GM23338 (cell line): ENCODE data around the gene LRTM1. TPM values are rescaled to one million over a fixed set of nuclear protein-coding genes. Genes with fewer than 3 reads are reported as not detected.

Experiments used
- ATAC-seq: fragments of 200-7000 bp; cut with Tn5 transposase; 3 replicates; pipeline ENCODE4 v1.9.1; 2020
- DNase-seq: peaks from one replicate; pipeline ENCODE4 v3.0.0-alpha.2; 2015; ENCODE audit warnings: low spot score
- H2AFZ ChIP-seq: fragments of 200-600 bp; sonication (generic); 2 replicates; pipeline ENCODE4 v1.8.0; 2016; ENCODE audit warnings: antibody characterized with exemption, mild to moderate bottlenecking, moderate library complexity
- H3F3A ChIP-seq: fragments of 200-600 bp; sonication (generic); replicated peaks from 2 replicates; pipeline ENCODE4 v1.8.0; 2017; ENCODE audit warnings: antibody characterized with exemption, mixed run types, low read depth
- H3K27ac ChIP-seq: fragments of 200-600 bp; sonication (generic); 2 replicates; pipeline ENCODE4 v1.6.1; 2016; ENCODE audit warnings: low read depth
- H3K27me3 ChIP-seq: fragments of 200-600 bp; sonication (generic); 2 replicates; pipeline ENCODE4 v1.8.0; 2016; ENCODE audit warnings: mild to moderate bottlenecking, mixed run types, moderate library complexity; ENCODE audit not compliant: insufficient read depth
- H3K36me3 ChIP-seq: fragments of 200-600 bp; sonication (generic); 2 replicates; pipeline ENCODE4 v1.8.0; 2016; ENCODE audit warnings: mild to moderate bottlenecking; ENCODE audit not compliant: insufficient read depth
- H3K4me1 ChIP-seq: fragments of 200-600 bp; sonication (generic); 2 replicates; pipeline ENCODE4 v1.8.0; 2016; ENCODE audit warnings: mild to moderate bottlenecking, moderate library complexity; ENCODE audit not compliant: insufficient read depth
- H3K4me2 ChIP-seq: fragments of 200-600 bp; sonication (generic); 2 replicates; pipeline ENCODE4 v1.7.1; 2017; ENCODE audit warnings: mixed run types
- H3K4me3 ChIP-seq: fragments of 200-600 bp; sonication (generic); 2 replicates; pipeline ENCODE4 v1.6.1; 2016; ENCODE audit warnings: mixed run types
- H3K79me2 ChIP-seq: fragments of 200-600 bp; sonication (generic); replicated peaks from 2 replicates; pipeline ENCODE4 v1.8.0; 2017; ENCODE audit warnings: mild to moderate bottlenecking; ENCODE audit not compliant: insufficient read depth
- H3K9me2 ChIP-seq: fragments of 200-600 bp; sonication (generic); 2 replicates; pipeline ENCODE4 v1.8.0; 2017; ENCODE audit not compliant: insufficient read depth
- H4K20me1 ChIP-seq: fragments of 200-600 bp; sonication (generic); replicated peaks from 2 replicates; pipeline ENCODE4 v1.8.0; 2017; ENCODE audit warnings: mild to moderate bottlenecking; ENCODE audit not compliant: insufficient read depth
- H3K27ac Mint-ChIP-seq: 2 replicates; pipeline ENCODE4 v1.8.0; 2020; ENCODE audit warnings: inconsistent platforms, mild to moderate bottlenecking, moderate library complexity, mixed read lengths
- H3K27me3 Mint-ChIP-seq: 3 replicates; pipeline ENCODE4 v1.8.0; 2022; ENCODE audit warnings: low read depth, mild to moderate bottlenecking, moderate library complexity, mixed read lengths, inconsistent platforms; ENCODE audit not compliant: insufficient read depth, poor library complexity
- H3K36me3 Mint-ChIP-seq: 3 replicates; pipeline ENCODE4 v1.8.0; 2021; ENCODE audit warnings: low read depth, mild to moderate bottlenecking, inconsistent platforms, moderate library complexity, mixed read lengths
- H3K4me1 Mint-ChIP-seq: 3 replicates; pipeline ENCODE4 v1.8.0; 2020; ENCODE audit warnings: mild to moderate bottlenecking, inconsistent platforms, mixed read lengths
- H3K4me3 Mint-ChIP-seq: 3 replicates; pipeline ENCODE4 v1.8.0; 2021; ENCODE audit warnings: moderate library complexity, mild to moderate bottlenecking, inconsistent platforms, mixed read lengths
- H3K9me3 Mint-ChIP-seq: 3 replicates; pipeline ENCODE4 v1.8.0; 2020; ENCODE audit warnings: moderate library complexity, mild to moderate bottlenecking, inconsistent platforms, mixed read lengths
- CREB1 ChIP-seq: fragments of 250-450 bp; sonication (Bioruptor Pico); IDR thresholded peaks from 2 replicates; pipeline ENCODE4 v1.5.0; 2020; ENCODE audit warnings: low read depth, mild to moderate bottlenecking, moderate library complexity
- ETS1 ChIP-seq: IDR thresholded peaks from 2 replicates; pipeline ENCODE4 v1.6.1; 2016; ENCODE audit warnings: antibody characterized with exemption
- EZH2 ChIP-seq: fragments of 200-600 bp; sonication (generic); IDR thresholded peaks from one replicate; pipeline ENCODE4 v1.8.0; 2017; ENCODE audit warnings: antibody characterized with exemption, mild to moderate bottlenecking, low read depth; ENCODE audit not compliant: unreplicated experiment
- EZH2phosphoT487 ChIP-seq: fragments of 200-600 bp; sonication (generic); IDR thresholded peaks from one replicate; pipeline ENCODE4 v1.8.1; 2018; ENCODE audit warnings: antibody characterized with exemption; ENCODE audit not compliant: unreplicated experiment
- JUNB ChIP-seq: IDR thresholded peaks from one replicate; pipeline ENCODE4 v1.6.1; 2016; ENCODE audit warnings: antibody characterized with exemption; ENCODE audit not compliant: unreplicated experiment
- NANOG ChIP-seq: IDR thresholded peaks from 2 replicates; pipeline ENCODE4 v1.6.1; 2016; ENCODE audit warnings: antibody characterized with exemption, borderline replicate concordance
- POLR2AphosphoS5 ChIP-seq: IDR thresholded peaks from 2 replicates; pipeline ENCODE4 v1.6.1; 2016; ENCODE audit warnings: antibody characterized with exemption, low read depth
- REST ChIP-seq: IDR thresholded peaks from one replicate; pipeline ENCODE4 v1.6.1; 2018; ENCODE audit warnings: antibody characterized with exemption; ENCODE audit not compliant: unreplicated experiment
- STAT1 ChIP-seq: IDR thresholded peaks from one replicate; pipeline ENCODE4 v1.6.1; 2016; ENCODE audit warnings: antibody characterized with exemption; ENCODE audit not compliant: unreplicated experiment
- ZNF114 ChIP-seq: fragments of 250-450 bp; sonication (Bioruptor Pico); IDR thresholded peaks from 2 replicates; pipeline ENCODE4 v1.5.0; 2020; ENCODE audit warnings: mild to moderate bottlenecking, moderate library complexity
- ZNF331 ChIP-seq: fragments of 250-450 bp; sonication (Bioruptor Pico); IDR thresholded peaks from 2 replicates; pipeline ENCODE4 v1.5.0; 2020; ENCODE audit warnings: low read depth, mild to moderate bottlenecking, moderate library complexity
- polyA plus RNA-seq: library from polyadenylated mRNA; unstranded; fragments of >200 nt; fragmentation: Nextera tagmentation; extraction: Ambion mirVana; gene quantifications from 2 replicates; pipeline ENCODE4 v1.2.1, GENCODE V29; 2016
- total RNA-seq: library from RNA; depleted of rRNA; stranded (reverse); fragments of >200 nt; shearing (Covaris generic); gene quantifications from 2 replicates; pipeline ENCODE4 v1.2.3, GENCODE V29; 2014
- TF ChIP-seq, protein P1 (sequence below), 2 experiments: fragments of 200-600 bp in 1 of 2; sonication (generic) in 1 of 2; conservative IDR thresholded peaks; 2 replicates each; pipeline versions ENCODE4 v1.5.1 to v1.6.1; 2016 to 2017; ENCODE audit warnings: antibody characterized with exemption in 2 of 2, low read depth in 2 of 2, mild to moderate bottlenecking in 2 of 2, moderate library complexity in 1 of 2
- TF ChIP-seq, protein P2 (sequence below): fragments of 250-450 bp; sonication (Bioruptor Pico); IDR thresholded peaks from 2 replicates; pipeline ENCODE4 v1.5.0; 2020; ENCODE audit warnings: mild to moderate bottlenecking, moderate library complexity

Gene LRTM1
- total and polyA plus RNA-seq, 2 experiments from 2014 or later, result 0.47 TPM; not detected in 1

DNA sequence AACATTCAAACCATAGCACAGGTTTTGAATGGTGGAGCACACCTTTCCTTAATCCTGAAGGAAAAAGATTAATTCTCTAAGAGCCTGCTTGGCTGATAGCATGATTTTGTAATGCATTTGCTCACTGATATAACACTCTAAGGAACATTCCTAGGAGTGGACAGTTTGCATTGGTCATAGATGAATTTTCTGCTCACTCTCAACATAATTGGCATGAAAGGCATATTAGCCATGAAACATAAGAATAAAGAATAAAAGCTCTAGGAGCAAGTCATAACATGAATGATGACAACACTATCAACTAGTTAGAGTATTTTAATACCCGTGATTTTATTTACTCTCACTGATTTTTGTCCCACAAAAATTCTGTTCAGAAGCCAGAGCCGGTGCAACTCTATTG is 34.3 kb upstream of the LRTM1 start:
- H3K27ac ChIP-seq, result no peak overlapping the region
- H3K4me1 Mint-ChIP-seq, result peaks cover 7% of the 10 kb centered on the region; the same call in 2 of the 3 replicates
- no peaks in the 10 kb centered on the region for H3K36me3 ChIP-seq
- no peak overlapping the region for H3K4me2 ChIP-seq
- H3K4me3 ChIP-seq, result no peak overlapping the region
- no peak overlapping the region for H3K27ac Mint-ChIP-seq
- H3K4me3 Mint-ChIP-seq, result no peak overlapping the region
- DNase-seq, result no peak
- H2AFZ ChIP-seq, result no peak overlapping the region
- ATAC-seq, result no peak
- no peaks in the 10 kb centered on the region for H3K27me3 ChIP-seq
- no peaks in the 10 kb centered on the region for H3K79me2 ChIP-seq
- H3K4me1 ChIP-seq, result peaks cover 7% of the 10 kb centered on the region; the same call in 1 of the 2 replicates
- TF ChIP-seq NANOG (no peak), JUNB (no peak), EZH2 (no peak), CREB1 (CRISPR knock-in tag) (no peak), ZNF331 (CRISPR knock-in tag) (no peak), ZNF114 (CRISPR knock-in tag) (no peak), EZH2phosphoT487 (no peak), POLR2AphosphoS5 (no peak), REST (no peak), ETS1 (no peak), STAT1 (no peak)
- TF ChIP-seq, protein P1, sequence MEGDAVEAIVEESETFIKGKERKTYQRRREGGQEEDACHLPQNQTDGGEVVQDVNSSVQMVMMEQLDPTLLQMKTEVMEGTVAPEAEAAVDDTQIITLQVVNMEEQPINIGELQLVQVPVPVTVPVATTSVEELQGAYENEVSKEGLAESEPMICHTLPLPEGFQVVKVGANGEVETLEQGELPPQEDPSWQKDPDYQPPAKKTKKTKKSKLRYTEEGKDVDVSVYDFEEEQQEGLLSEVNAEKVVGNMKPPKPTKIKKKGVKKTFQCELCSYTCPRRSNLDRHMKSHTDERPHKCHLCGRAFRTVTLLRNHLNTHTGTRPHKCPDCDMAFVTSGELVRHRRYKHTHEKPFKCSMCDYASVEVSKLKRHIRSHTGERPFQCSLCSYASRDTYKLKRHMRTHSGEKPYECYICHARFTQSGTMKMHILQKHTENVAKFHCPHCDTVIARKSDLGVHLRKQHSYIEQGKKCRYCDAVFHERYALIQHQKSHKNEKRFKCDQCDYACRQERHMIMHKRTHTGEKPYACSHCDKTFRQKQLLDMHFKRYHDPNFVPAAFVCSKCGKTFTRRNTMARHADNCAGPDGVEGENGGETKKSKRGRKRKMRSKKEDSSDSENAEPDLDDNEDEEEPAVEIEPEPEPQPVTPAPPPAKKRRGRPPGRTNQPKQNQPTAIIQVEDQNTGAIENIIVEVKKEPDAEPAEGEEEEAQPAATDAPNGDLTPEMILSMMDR (conservative IDR thresholded peaks at IDR 0.05; ENCODE audit: low read depth in 2 of 2), result no peak
- TF ChIP-seq, protein P2, sequence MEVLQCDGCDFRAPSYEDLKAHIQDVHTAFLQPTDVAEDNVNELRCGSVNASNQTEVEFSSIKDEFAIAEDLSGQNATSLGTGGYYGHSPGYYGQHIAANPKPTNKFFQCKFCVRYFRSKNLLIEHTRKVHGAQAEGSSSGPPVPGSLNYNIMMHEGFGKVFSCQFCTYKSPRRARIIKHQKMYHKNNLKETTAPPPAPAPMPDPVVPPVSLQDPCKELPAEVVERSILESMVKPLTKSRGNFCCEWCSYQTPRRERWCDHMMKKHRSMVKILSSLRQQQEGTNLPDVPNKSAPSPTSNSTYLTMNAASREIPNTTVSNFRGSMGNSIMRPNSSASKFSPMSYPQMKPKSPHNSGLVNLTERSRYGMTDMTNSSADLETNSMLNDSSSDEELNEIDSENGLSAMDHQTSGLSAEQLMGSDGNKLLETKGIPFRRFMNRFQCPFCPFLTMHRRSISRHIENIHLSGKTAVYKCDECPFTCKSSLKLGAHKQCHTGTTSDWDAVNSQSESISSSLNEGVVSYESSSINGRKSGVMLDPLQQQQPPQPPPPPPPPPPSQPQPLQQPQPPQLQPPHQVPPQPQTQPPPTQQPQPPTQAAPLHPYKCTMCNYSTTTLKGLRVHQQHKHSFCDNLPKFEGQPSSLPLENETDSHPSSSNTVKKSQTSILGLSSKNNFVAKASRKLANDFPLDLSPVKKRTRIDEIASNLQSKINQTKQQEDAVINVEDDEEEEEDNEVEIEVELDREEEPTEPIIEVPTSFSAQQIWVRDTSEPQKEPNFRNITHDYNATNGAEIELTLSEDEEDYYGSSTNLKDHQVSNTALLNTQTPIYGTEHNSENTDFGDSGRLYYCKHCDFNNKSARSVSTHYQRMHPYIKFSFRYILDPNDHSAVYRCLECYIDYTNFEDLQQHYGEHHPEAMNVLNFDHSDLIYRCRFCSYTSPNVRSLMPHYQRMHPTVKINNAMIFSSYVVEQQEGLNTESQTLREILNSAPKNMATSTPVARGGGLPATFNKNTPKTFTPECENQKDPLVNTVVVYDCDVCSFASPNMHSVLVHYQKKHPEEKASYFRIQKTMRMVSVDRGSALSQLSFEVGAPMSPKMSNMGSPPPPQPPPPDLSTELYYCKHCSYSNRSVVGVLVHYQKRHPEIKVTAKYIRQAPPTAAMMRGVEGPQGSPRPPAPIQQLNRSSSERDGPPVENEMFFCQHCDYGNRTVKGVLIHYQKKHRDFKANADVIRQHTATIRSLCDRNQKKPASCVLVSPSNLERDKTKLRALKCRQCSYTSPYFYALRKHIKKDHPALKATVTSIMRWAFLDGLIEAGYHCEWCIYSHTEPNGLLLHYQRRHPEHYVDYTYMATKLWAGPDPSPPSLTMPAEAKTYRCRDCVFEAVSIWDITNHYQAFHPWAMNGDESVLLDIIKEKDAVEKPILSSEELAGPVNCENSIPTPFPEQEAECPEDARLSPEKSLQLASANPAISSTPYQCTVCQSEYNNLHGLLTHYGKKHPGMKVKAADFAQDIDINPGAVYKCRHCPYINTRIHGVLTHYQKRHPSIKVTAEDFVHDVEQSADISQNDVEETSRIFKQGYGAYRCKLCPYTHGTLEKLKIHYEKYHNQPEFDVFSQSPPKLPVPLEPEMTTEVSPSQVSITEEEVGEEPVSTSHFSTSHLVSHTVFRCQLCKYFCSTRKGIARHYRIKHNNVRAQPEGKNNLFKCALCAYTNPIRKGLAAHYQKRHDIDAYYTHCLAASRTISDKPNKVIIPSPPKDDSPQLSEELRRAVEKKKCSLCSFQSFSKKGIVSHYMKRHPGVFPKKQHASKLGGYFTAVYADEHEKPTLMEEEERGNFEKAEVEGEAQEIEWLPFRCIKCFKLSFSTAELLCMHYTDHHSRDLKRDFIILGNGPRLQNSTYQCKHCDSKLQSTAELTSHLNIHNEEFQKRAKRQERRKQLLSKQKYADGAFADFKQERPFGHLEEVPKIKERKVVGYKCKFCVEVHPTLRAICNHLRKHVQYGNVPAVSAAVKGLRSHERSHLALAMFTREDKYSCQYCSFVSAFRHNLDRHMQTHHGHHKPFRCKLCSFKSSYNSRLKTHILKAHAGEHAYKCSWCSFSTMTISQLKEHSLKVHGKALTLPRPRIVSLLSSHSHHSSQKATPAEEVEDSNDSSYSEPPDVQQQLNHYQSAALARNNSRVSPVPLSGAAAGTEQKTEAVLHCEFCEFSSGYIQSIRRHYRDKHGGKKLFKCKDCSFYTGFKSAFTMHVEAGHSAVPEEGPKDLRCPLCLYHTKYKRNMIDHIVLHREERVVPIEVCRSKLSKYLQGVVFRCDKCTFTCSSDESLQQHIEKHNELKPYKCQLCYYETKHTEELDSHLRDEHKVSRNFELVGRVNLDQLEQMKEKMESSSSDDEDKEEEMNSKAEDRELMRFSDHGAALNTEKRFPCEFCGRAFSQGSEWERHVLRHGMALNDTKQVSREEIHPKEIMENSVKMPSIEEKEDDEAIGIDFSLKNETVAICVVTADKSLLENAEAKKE (CRISPR knock-in tag), result no peak
- H3F3A ChIP-seq, result no peaks in the 10 kb centered on the region
- 0 out of 2 replicates have a peak, but pooled peaks cover 2% of the 10 kb centered on the region for H4K20me1 ChIP-seq
- no peaks in the 10 kb centered on the region for H3K9me3 Mint-ChIP-seq
- H3K9me2 ChIP-seq, result 0 out of 2 replicates have a peak, but pooled peaks cover under 1% of the 10 kb centered on the region
- no peaks in the 10 kb centered on the region for H3K27me3 Mint-ChIP-seq
- H3K36me3 Mint-ChIP-seq, result no peaks in the 10 kb centered on the region
